HL-60 (cell line): Measurements from ENCODE around the gene LMAN1L.

Experiments used
- DNase-seq, 2 experiments: peaks; one replicate each; pipeline ENCODE4 v3.0.0-alpha.2; 2010 to 2020; ENCODE audit warnings: low read depth in 1 of 2, low spot score in 1 of 2
- H3K27ac ChIP-seq: fragments of 250-450 bp; sonication (Bioruptor Pico); replicated peaks from 2 replicates; pipeline ENCODE4 v1.5.1; 2020; ENCODE audit warnings: mild to moderate bottlenecking, moderate library complexity
- H3K27me3 ChIP-seq: fragments of 250-450 bp; sonication (Bioruptor Pico); 2 replicates; pipeline ENCODE4 v1.5.1; 2021; ENCODE audit warnings: mild to moderate bottlenecking, moderate library complexity; ENCODE audit not compliant: insufficient read depth, poor library complexity, severe bottlenecking
- H3K4me3 ChIP-seq: replicated peaks from 2 replicates; pipeline ENCODE4 v1.5.1; 2011; ENCODE audit warnings: mild to moderate bottlenecking, control low read depth, low read length; ENCODE audit not compliant: insufficient read depth
- GABPA ChIP-seq: IDR thresholded peaks from 2 replicates; pipeline ENCODE4 v1.6.1; 2012; ENCODE audit warnings: low read depth
- POLR2AphosphoS5 ChIP-seq: IDR thresholded peaks from 2 replicates; pipeline ENCODE4 v1.6.1; 2012; ENCODE audit warnings: low read depth
- SPI1 ChIP-seq: IDR thresholded peaks from 2 replicates; pipeline ENCODE4 v1.6.1; 2012; ENCODE audit warnings: low read depth, mild to moderate bottlenecking, borderline replicate concordance
- TF ChIP-seq, protein P1 (sequence below): IDR thresholded peaks from one replicate; pipeline ENCODE4 v1.5.1; 2011; ENCODE audit warnings: low read length, control low read depth, inconsistent platforms; ENCODE audit not compliant: insufficient read depth
- TF ChIP-seq, protein P2 (sequence below): IDR thresholded peaks from 2 replicates; pipeline ENCODE4 v1.6.1; 2012; ENCODE audit warnings: low read depth; ENCODE audit not compliant: insufficient replicate concordance

The LMAN1L gene

DNA sequence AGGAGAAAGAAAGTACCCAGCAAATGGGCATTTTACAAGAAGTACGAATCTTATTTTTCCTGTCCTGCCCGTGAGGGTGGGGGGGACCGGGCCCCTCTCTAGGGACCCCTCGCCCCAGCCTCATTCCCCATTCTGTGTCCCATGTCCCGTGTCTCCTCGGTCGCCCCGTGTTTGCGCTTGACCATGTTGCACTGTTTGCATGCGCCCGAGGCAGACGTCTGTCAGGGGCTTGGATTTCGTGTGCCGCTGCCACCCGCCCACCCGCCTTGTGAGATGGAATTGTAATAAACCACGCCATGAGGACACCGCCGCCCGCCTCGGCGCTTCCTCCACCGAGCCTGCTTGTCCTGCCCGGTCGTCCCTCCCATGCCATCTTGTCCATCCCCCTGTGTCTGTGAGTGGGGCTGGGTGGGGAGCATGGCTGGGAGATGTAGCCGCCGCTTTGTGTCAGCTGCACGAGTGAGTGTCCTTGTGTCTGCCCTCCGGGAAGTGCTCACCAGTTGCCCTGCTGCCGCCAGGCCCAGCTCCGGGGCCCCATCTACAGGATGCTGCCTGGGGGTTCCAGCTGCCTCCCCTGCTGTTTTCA is 9.7 kb upstream of the LMAN1L start:
- Histone ChIP-seq H3K4me3 (no peak overlapping the region), H3K27ac (no peak overlapping the region), H3K27me3 (no peaks in the 10 kb centered on the region)
- no peak for DNase-seq
- TF ChIP-seq, protein P1, sequence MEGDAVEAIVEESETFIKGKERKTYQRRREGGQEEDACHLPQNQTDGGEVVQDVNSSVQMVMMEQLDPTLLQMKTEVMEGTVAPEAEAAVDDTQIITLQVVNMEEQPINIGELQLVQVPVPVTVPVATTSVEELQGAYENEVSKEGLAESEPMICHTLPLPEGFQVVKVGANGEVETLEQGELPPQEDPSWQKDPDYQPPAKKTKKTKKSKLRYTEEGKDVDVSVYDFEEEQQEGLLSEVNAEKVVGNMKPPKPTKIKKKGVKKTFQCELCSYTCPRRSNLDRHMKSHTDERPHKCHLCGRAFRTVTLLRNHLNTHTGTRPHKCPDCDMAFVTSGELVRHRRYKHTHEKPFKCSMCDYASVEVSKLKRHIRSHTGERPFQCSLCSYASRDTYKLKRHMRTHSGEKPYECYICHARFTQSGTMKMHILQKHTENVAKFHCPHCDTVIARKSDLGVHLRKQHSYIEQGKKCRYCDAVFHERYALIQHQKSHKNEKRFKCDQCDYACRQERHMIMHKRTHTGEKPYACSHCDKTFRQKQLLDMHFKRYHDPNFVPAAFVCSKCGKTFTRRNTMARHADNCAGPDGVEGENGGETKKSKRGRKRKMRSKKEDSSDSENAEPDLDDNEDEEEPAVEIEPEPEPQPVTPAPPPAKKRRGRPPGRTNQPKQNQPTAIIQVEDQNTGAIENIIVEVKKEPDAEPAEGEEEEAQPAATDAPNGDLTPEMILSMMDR = no peak
- TF ChIP-seq, protein P2, sequence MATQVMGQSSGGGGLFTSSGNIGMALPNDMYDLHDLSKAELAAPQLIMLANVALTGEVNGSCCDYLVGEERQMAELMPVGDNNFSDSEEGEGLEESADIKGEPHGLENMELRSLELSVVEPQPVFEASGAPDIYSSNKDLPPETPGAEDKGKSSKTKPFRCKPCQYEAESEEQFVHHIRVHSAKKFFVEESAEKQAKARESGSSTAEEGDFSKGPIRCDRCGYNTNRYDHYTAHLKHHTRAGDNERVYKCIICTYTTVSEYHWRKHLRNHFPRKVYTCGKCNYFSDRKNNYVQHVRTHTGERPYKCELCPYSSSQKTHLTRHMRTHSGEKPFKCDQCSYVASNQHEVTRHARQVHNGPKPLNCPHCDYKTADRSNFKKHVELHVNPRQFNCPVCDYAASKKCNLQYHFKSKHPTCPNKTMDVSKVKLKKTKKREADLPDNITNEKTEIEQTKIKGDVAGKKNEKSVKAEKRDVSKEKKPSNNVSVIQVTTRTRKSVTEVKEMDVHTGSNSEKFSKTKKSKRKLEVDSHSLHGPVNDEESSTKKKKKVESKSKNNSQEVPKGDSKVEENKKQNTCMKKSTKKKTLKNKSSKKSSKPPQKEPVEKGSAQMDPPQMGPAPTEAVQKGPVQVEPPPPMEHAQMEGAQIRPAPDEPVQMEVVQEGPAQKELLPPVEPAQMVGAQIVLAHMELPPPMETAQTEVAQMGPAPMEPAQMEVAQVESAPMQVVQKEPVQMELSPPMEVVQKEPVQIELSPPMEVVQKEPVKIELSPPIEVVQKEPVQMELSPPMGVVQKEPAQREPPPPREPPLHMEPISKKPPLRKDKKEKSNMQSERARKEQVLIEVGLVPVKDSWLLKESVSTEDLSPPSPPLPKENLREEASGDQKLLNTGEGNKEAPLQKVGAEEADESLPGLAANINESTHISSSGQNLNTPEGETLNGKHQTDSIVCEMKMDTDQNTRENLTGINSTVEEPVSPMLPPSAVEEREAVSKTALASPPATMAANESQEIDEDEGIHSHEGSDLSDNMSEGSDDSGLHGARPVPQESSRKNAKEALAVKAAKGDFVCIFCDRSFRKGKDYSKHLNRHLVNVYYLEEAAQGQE = no peak
- TF ChIP-seq SPI1 (no peak), GABPA (no peak), POLR2AphosphoS5 (no peak; the same call in 1 of the 2 replicates)

DNA sequence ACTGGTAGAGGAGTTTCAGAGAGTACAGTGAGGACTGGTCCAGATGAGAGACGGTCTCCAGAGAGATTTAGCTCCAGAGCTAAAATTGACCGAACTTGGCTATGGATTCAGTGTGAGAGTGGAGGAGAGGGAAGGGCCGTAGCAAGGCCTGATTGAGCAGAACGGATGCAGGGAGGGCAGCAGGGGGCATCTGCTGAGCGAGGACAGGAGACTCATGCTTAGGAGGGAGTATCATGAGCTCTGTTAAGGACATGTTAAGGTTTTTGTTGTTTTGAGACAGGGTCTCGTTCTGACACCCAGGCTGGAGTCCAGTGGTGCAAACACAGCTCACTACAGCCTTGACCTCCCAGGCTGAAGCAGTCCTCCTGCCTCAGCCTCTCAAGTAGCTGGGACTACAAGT is 7.7 kb upstream of the LMAN1L start:
- no peak overlapping the region for H3K4me3 ChIP-seq
- no peaks in the 10 kb centered on the region for H3K27me3 ChIP-seq
- no peak overlapping the region for H3K27ac ChIP-seq
- TF ChIP-seq, protein P1 = no peak
- TF ChIP-seq, protein P2 = no peak
- TF ChIP-seq GABPA (no peak), SPI1 (no peak), POLR2AphosphoS5 (no peak)
- no peak for DNase-seq

DNA sequence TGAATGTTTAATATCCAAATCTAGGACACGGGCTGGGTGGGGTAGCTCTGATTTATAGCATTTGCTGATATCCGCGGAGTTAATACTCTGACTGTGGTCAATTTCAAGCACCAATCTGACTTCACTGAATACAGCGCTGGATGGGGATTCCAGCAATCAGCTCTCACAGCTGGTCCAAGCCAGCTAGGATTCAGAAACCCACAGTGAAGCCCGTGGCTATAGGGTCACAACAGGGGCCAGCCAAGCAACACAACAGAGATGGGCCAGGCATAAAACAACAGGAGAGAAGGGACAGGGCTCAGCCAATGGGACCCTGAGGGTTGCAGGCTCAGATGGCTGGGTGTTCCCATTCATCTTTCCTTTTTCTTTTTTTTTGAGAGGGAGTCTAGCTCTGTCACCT is 5.4 kb upstream of the LMAN1L start:
- TF ChIP-seq SPI1 (no peak), POLR2AphosphoS5 (no peak), GABPA (no peak)
- TF ChIP-seq, protein P2 = no peak
- TF ChIP-seq, protein P1 = no peak
- Histone ChIP-seq H3K27ac (no peak overlapping the region), H3K4me3 (no peak overlapping the region), H3K27me3 (no peaks in the 10 kb centered on the region)
- no peak for DNase-seq
